OCI-LY3 (cell line): ENCODE results near the gene CCL1.

Experiments
- CTCF ChIP-seq: fragments of 200-600, 300-600 bp; sonication (generic); IDR thresholded peaks from 2 replicates; pipeline ENCODE4 v1.5.1; 2014; ENCODE audit warnings: antibody characterized with exemption, low read length, low read depth
- EZH2phosphoT487 ChIP-seq: fragments of 200-600 bp; shearing (Covaris generic); IDR thresholded peaks from 2 replicates; pipeline ENCODE4 v1.6.1; 2018; ENCODE audit warnings: antibody characterized with exemption, mixed run types, low read depth

GRCh38 chr17:34368946-34369500, 6.0 kb upstream of the CCL1 start:
- no peak for TF ChIP-seq CTCF
- no peak for TF ChIP-seq EZH2phosphoT487
